Measurements from ENCODE around the gene TEX14. TPM values are rescaled to one million over a fixed set of nuclear protein-coding genes. Genes with fewer than 3 reads are reported as not detected.

Gene TEX14
- polyA plus RNA-seq, 3 donors: 0.25 TPM; not detected in 2

DNA sequence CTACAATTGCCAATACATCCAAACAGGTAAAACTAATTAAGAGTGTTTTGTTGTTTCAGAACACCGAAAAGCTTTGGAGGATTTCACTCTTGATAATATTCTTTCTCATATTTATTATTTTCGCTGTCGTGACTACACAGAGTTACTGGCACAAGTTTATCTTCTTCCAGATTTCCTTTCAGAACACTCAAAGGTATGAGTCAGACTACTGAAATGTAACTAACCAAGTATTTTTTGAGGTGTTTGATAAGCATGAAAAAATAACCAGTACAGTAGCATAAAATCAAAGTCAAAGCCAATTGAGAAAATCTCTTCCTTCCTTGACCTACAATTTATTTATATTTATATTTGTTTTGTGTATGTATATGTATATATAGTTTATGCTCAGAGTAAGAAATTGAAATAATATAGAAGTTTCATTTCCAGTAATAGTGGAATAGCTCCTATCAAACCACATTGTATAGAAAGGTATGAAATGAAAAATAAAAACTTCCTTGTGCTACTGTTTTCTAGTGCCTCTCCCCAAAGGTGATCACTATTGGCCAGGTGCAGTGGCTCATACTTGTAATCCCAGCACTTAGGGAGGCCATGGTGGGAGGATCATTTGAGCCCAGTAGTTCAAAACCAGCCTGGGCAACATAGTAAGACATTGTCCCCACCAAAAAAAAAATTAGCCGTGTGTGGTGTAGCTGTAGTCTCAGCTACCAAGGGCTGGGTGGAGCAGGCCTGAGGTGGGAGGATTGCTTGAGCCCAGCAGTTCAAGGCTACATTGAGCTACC lies 11.5 kb upstream of the TEX14 start:
- H4K20me1 ChIP-seq (ENCODE audit: insufficient read depth, low read length): no peaks in the 10 kb centered on the region
- H3K27ac Mint-ChIP-seq: no peak overlapping the region
- no peaks in the 10 kb centered on the region for H3K79me2 ChIP-seq (ENCODE audit: insufficient read depth, low read length)
- no peak overlapping the region for H3K4me2 ChIP-seq (replicated peaks; ENCODE audit: extremely low read depth, low read length, poor library complexity, severe bottlenecking)
- intact Hi-C loops (cut with micrococcal nuclease): no loop called here
- H3K4me3 Mint-ChIP-seq: no peak overlapping the region
- H3K36me3 ChIP-seq (replicated peaks in 1 of 2; ENCODE audit: control insufficient read depth in 1 of 2, insufficient read depth in 2 of 2, low read length in 2 of 2): peaks cover 2 to 10% of the 10 kb centered on the region in 2 donors
- no peak overlapping the region for H3K9ac ChIP-seq (ENCODE audit: insufficient read depth, low read length, poor library complexity, severe bottlenecking)
- DNase-seq: no peak
- H3K4me3 ChIP-seq (replicated peaks in 1 of 3; ENCODE audit: low read depth in 2 of 3, low read length in 3 of 3): no peak overlapping the region
- peaks cover 21 to 42% of the 10 kb centered on the region in 2 donors for H3K36me3 Mint-ChIP-seq
- H3K4me1 Mint-ChIP-seq: peaks cover 2% of the 10 kb centered on the region
- TF ChIP-seq CTCF (IDR thresholded peaks at IDR 0.05): no peak
- no peaks in the 10 kb centered on the region for H3K4me1 ChIP-seq (ENCODE audit: control insufficient read depth in 1 of 2, insufficient read depth in 2 of 2, low read length in 2 of 2)
- no peaks in the 10 kb centered on the region for H3K9me3 ChIP-seq (replicated peaks in 1 of 2; ENCODE audit: control insufficient read depth in 1 of 2, insufficient read depth in 1 of 2, low read length in 2 of 2)
- no peaks in the 10 kb centered on the region for H3K9me3 Mint-ChIP-seq
- no peak overlapping the region for H3K27ac ChIP-seq (ENCODE audit: low read depth in 1 of 2, low read length in 2 of 2)
- H3K27me3 Mint-ChIP-seq (ENCODE audit: low read depth in 3 of 3): no peaks in the 10 kb centered on the region
- no peaks in the 10 kb centered on the region for H3K27me3 ChIP-seq (ENCODE audit: control insufficient read depth in 2 of 2, insufficient read depth in 2 of 2, low read length in 2 of 2)
- H2AFZ ChIP-seq (ENCODE audit: insufficient read depth, low read depth, low read length, poor library complexity, severe bottlenecking): no peak overlapping the region
- WGBS (ENCODE audit: insufficient coverage): 100% methylated on average over 1 of the region's 4 CpGs

GRCh38 chr17:58702708-58703107 lies 10.9 kb upstream of the TEX14 start:
- no peak overlapping the region for H2AFZ ChIP-seq (ENCODE audit: insufficient read depth, low read depth, low read length, poor library complexity, severe bottlenecking)
- H3K9me3 Mint-ChIP-seq: no peaks in the 10 kb centered on the region
- H3K9ac ChIP-seq (ENCODE audit: insufficient read depth, low read length, poor library complexity, severe bottlenecking): no peak overlapping the region
- H3K4me3 Mint-ChIP-seq: no peak overlapping the region
- H3K27me3 ChIP-seq (ENCODE audit: control insufficient read depth in 2 of 2, insufficient read depth in 2 of 2, low read length in 2 of 2): no peaks in the 10 kb centered on the region
- H3K4me2 ChIP-seq (replicated peaks; ENCODE audit: extremely low read depth, low read length, poor library complexity, severe bottlenecking): no peak overlapping the region
- no peak overlapping the region for H3K27ac ChIP-seq (ENCODE audit: low read depth in 1 of 2, low read length in 2 of 2)
- H3K27ac Mint-ChIP-seq: peak overlapping the region in 1 of 7 donors; percentile 37
- no peaks in the 10 kb centered on the region for H4K20me1 ChIP-seq (ENCODE audit: insufficient read depth, low read length)
- H3K27me3 Mint-ChIP-seq (ENCODE audit: low read depth in 3 of 3): no peaks in the 10 kb centered on the region
- H3K9me3 ChIP-seq (replicated peaks in 1 of 2; ENCODE audit: control insufficient read depth in 1 of 2, insufficient read depth in 1 of 2, low read length in 2 of 2): no peaks in the 10 kb centered on the region
- H3K79me2 ChIP-seq (ENCODE audit: insufficient read depth, low read length): no peaks in the 10 kb centered on the region
- peaks cover 2 to 10% of the 10 kb centered on the region in 2 donors for H3K36me3 ChIP-seq (replicated peaks in 1 of 2; ENCODE audit: control insufficient read depth in 1 of 2, insufficient read depth in 2 of 2, low read length in 2 of 2)
- no peak overlapping the region for H3K4me3 ChIP-seq (replicated peaks in 1 of 3; ENCODE audit: low read depth in 2 of 3, low read length in 3 of 3)
- 98% methylated on average over 6 of the region's 8 CpGs for WGBS (ENCODE audit: insufficient coverage)
- no peaks in the 10 kb centered on the region for H3K4me1 ChIP-seq (ENCODE audit: control insufficient read depth in 1 of 2, insufficient read depth in 2 of 2, low read length in 2 of 2)
- peaks cover 21 to 42% of the 10 kb centered on the region in 2 donors for H3K36me3 Mint-ChIP-seq
- TF ChIP-seq CTCF (IDR thresholded peaks at IDR 0.05): no peak
- peaks cover 2% of the 10 kb centered on the region for H3K4me1 Mint-ChIP-seq
- intact Hi-C loops (cut with micrococcal nuclease): no loop called here
- no peak for DNase-seq
